Left ventricle myocardium inferior (tissue), 1 donor: Measurements from ENCODE around the gene NAPSA. TPM values are rescaled to one million over a fixed set of nuclear protein-coding genes. Genes with fewer than 3 reads are reported as not detected.
A peak's percentile ranks its signal among the peaks of the same experiment; 100 is the strongest.

Source experiments
- DNase-seq: peaks from one replicate; pipeline ENCODE4 v3.0.0-alpha.2; 2020
- H3K27ac ChIP-seq: fragments of 200-600 bp; replicated peaks from 2 replicates; pipeline ENCODE4 v1.8.0; 2021
- H3K27me3 ChIP-seq: fragments of 200-600 bp; 2 replicates; pipeline ENCODE4 v1.8.0; 2021; ENCODE audit warnings: low read depth
- H3K36me3 ChIP-seq: fragments of 200-600 bp; 2 replicates; pipeline ENCODE4 v1.8.0; 2021
- H3K4me1 ChIP-seq: fragments of 200-600 bp; 2 replicates; pipeline ENCODE4 v1.8.0; 2021
- H3K4me3 ChIP-seq: fragments of 200-600 bp; 2 replicates; pipeline ENCODE4 v1.8.0; 2021; ENCODE audit warnings: mild to moderate bottlenecking, moderate library complexity
- H3K9me3 ChIP-seq: fragments of 200-600 bp; replicated peaks from 2 replicates; pipeline ENCODE4 v1.8.0; 2021
- intact Hi-C: fragments of 100-400 bp; cut with micrococcal nuclease; formaldehyde crosslinking; loops from one replicate; pipeline ENCODE4 v1.11.0; 2022
- total RNA-seq: library from RNA; stranded (reverse); fragmentation: NEBNext Ultra II Directional; extraction: Animal tissue kit (Norgen Biotek cat#: 25700); gene quantifications from one replicate; pipeline ENCODE4 v1.2.1, GENCODE V29; 2021
- TF ChIP-seq, protein P1 (sequence below): fragments of 200-600 bp; IDR thresholded peaks from 2 replicates; pipeline ENCODE4 v1.8.0; 2021; ENCODE audit warnings: antibody characterized with exemption, mild to moderate bottlenecking, borderline replicate concordance
- donor health status: DM: no; HTN: yes; CAD: no; lungs with severe emphysema.

Gene NAPSA
- total RNA-seq, 1 donor from 2014 or later, result 0.05 TPM

DNA sequence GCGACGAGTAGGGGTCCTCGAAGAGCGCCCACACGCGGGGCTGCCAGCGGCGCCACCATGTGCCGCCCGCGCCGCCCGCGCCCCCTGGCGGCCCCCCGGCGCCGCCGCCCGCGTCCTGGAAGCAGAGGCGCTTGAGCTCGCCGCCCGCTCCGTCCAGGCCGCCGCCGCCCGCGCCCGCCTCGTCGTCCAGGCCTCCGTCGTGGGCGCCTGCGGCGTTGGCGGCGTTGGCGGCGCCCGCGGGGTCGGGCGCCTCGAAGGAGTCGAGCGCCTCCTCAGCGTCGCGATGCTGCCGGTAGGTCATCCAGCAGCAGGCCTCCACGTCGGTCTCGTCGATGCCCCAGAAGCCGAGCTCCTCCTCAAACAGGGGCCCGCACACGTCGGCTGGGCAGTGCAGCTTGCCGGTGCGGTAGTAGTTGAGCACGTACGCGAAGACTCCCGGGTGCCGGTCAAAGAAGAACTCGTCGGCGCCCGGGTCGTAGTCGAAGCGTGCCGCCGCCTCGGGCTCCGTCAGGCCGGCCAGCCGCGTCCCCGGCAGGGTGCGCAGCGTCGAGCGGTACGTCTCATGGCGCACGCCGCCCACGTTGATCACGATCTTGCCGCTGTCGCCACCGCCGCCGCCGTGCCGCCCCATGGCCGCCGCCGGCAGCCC, 37.1 kb downstream of the NAPSA start:
- peak overlapping the region; percentile 67 for H3K27ac ChIP-seq
- H3K27me3 ChIP-seq, result peaks cover 74% of the 10 kb centered on the region
- H3K36me3 ChIP-seq, result no peaks in the 10 kb centered on the region
- H3K4me3 ChIP-seq, result peak overlapping the region; percentile 62
- no peaks in the 10 kb centered on the region for H3K9me3 ChIP-seq
- TF ChIP-seq, protein P1, sequence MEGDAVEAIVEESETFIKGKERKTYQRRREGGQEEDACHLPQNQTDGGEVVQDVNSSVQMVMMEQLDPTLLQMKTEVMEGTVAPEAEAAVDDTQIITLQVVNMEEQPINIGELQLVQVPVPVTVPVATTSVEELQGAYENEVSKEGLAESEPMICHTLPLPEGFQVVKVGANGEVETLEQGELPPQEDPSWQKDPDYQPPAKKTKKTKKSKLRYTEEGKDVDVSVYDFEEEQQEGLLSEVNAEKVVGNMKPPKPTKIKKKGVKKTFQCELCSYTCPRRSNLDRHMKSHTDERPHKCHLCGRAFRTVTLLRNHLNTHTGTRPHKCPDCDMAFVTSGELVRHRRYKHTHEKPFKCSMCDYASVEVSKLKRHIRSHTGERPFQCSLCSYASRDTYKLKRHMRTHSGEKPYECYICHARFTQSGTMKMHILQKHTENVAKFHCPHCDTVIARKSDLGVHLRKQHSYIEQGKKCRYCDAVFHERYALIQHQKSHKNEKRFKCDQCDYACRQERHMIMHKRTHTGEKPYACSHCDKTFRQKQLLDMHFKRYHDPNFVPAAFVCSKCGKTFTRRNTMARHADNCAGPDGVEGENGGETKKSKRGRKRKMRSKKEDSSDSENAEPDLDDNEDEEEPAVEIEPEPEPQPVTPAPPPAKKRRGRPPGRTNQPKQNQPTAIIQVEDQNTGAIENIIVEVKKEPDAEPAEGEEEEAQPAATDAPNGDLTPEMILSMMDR, result no peak
- H3K4me1 ChIP-seq, result peaks cover 55% of the 10 kb centered on the region
- DNase-seq, result no peak
- intact Hi-C loops, result no loop called here

DNA sequence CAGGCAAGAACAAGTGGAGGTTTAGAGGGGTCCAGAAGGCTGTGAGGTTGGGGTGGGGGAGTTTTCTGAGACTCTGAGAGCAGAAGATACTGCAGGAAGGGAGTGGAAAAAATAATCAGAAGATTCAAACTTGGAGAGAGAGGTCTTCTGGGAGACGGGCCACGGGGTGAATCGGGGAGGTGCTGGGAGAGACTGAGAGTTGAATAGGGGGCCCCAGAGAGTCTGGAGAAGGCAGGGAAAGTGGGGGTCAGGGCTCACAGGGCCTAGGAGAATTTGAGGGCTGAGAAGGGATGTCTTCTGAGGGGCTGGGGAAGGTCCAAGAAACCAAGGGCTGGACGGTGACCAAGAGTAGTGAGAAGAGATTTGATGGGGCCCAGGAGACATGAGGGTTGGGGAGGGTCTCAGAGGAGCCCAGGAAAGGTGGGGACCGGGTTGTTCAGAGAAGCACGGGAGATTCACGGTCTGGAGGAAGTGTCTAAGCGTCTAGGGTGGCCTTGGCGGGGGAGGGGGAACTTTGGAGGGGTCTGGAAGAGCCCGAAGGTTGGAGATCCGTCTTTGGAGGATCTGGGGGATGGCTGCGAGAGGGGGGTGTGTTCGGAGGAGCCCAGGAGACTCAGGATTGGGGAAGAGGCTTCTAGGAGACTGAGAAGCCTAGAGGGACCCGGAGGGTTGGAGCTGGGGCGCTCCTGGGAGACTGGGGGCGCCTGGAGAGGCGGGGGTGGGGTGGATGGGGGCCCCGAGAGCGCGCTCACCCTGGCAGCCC, 37.8 kb downstream of the NAPSA start:
- intact Hi-C loops, result no loop called here
- peaks cover 48% of the 10 kb centered on the region for H3K4me1 ChIP-seq

DNA sequence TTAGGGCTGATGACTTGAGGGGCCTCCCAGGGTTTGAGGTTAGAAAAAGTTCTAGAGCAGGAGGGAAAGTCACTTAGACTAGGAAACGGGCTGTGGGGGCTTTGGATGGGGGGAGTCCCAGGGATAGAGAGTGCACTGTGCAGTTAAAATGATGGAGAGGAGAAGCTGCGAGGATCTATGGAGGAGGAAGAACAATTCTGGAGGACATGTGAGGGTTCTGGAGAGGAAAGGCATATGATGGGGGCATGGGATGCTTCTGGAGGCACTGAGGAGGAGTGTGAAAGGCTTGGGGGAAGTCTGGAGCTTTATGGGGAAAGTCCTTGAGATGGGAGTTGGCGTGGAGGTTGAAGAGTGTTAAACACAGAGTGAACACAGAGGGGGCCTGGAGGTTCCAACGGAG, 38.4 kb downstream of the NAPSA start:
- H3K27me3 ChIP-seq, result peaks cover 61% of the 10 kb centered on the region
- H3K4me1 ChIP-seq, result peaks cover 44% of the 10 kb centered on the region
- no peaks in the 10 kb centered on the region for H3K36me3 ChIP-seq
- no peak for DNase-seq
- intact Hi-C loops, result no loop called here
- H3K9me3 ChIP-seq, result no peaks in the 10 kb centered on the region
- no peak overlapping the region for H3K27ac ChIP-seq
- TF ChIP-seq, protein P1, result no peak
- no peak overlapping the region for H3K4me3 ChIP-seq

More for the DNA sequence above, 37.8 kb downstream of the NAPSA start:
- Histone ChIP-seq H3K27ac (no peak overlapping the region), H3K4me3 (peak overlapping the region; percentile 62), H3K9me3 (no peaks in the 10 kb centered on the region), H3K36me3 (no peaks in the 10 kb centered on the region), H3K27me3 (peaks cover 67% of the 10 kb centered on the region)
- TF ChIP-seq, protein P1, result no peak
- no peak for DNase-seq

DNA sequence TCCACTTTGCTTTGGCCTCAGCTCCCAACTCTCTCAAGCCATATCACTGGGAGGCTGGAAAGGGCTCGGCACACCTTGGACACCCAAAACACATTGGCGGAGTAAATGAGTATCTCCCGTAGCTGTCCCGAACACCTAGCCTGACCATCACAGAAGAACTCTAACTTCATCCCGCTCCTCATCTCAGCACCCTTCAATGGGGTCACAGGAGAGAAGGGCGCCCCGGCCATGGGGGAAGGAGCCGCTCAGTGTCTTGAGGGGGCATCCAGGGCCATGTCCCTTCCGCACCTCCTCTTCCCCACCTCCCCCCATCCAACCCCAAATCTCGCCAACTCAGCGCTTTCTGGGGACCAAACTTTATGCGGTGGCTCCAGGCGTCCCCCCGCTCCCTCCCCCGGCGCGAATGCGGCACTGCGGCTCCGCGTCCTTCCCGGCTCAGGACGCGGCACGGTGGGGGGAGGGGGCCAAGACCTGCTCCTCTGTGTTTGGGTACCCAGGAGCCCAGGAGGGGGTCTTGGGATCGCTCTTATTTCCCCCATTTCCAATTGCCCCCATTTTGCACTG, 39.3 kb downstream of the NAPSA start:
- Histone ChIP-seq H3K27me3 (peaks cover 55% of the 10 kb centered on the region), H3K27ac (no peak overlapping the region), H3K9me3 (no peaks in the 10 kb centered on the region), H3K4me3 (peak overlapping the region; percentile 41), H3K36me3 (no peaks in the 10 kb centered on the region), H3K4me1 (peaks cover 43% of the 10 kb centered on the region)
- intact Hi-C loops, result no loop called here
- no peak for DNase-seq
- TF ChIP-seq, protein P1, result no peak

DNA sequence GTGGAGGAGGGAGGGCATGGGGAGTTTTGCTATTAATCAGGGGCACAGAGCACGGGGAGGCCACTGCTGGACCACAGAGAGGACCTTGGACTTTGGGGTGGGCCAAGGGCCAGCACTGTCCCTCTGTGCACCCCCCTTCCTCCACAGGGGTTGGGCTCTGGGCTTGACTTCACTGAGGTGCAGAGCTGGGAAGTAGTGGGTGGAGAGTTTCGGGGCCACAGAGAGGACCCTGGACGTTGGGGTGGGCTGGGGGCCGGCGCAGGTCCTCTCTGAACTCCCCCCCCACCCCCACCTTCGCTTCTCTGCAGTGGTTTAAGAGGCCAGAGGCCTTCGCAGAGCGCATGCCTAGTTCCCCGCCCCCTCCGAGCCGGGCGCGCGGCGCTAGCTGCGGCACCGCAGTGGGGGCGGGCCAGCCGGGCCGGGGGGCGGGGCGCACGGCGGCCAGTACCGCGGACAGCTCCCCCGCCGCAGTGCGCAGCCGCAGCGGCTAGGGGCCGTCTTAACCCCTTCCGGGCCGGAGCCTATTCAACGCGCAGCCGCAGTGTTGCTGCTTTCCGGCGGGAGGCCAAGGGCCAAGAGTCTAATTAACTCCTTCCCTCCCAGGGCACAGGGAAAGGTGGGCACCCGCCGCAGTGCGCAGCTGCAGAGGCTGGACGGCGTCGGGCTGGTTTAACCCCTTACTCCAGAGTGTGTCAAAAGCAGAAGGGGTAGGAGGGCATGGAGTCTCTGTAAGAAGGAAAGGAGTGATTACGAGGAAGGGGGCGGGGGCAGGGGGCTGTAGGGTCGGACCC, 39.9 kb downstream of the NAPSA start:
- H3K36me3 ChIP-seq, result no peaks in the 10 kb centered on the region
- H3K4me1 ChIP-seq, result peaks cover 36% of the 10 kb centered on the region
- H3K4me3 ChIP-seq, result peak overlapping the region; percentile 41
- intact Hi-C loops, result no loop called here
- H3K9me3 ChIP-seq, result no peaks in the 10 kb centered on the region
- TF ChIP-seq, protein P1, result no peak
- peak; percentile 62 for DNase-seq
- peaks cover 49% of the 10 kb centered on the region for H3K27me3 ChIP-seq
- no peak overlapping the region for H3K27ac ChIP-seq
